Uterus (tissue), 2 donors: ENCODE data around the gene EOMES.

ENCODE experiments used
- POLR2A ChIP-seq, 2 donors: fragments of 450-650 bp; IDR thresholded peaks; one replicate each; pipeline ENCODE4 v1.6.1; 2016; ENCODE audit warnings: antibody characterized with exemption in 2 of 2, mild to moderate bottlenecking in 1 of 2, moderate library complexity in 1 of 2
- TF ChIP-seq, protein P1 (sequence below), 4 experiments: fragments of 200-600 bp in 2 of 4; fragments of 450-650 bp in 2 of 4; sonication (generic) in 2 of 4; IDR thresholded peaks; one replicate each; pipeline ENCODE4 v1.5.1; 2016 to 2019; ENCODE audit warnings: antibody characterized with exemption in 4 of 4, mild to moderate bottlenecking in 2 of 4, moderate library complexity in 1 of 4

DNA sequence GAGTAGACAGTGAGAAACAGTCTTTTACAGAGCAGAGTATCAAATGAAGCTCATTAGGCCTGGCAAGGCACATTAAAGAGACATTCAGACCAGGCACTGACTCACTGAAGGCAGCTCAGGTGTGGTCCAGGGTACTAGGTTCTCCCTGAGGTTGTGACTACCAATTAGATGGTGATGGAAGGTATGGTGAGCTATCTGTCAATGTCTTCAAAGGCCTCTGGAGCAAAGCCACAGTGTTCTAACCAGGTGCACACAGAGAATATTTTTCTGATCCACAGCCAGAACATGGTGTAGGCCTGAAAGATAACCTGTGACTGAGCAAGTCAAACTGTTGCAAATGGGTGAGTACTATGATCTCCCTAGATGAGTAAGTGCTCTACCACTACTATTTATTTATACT, 51.5 kb downstream of the EOMES start:
- TF ChIP-seq, protein P1, sequence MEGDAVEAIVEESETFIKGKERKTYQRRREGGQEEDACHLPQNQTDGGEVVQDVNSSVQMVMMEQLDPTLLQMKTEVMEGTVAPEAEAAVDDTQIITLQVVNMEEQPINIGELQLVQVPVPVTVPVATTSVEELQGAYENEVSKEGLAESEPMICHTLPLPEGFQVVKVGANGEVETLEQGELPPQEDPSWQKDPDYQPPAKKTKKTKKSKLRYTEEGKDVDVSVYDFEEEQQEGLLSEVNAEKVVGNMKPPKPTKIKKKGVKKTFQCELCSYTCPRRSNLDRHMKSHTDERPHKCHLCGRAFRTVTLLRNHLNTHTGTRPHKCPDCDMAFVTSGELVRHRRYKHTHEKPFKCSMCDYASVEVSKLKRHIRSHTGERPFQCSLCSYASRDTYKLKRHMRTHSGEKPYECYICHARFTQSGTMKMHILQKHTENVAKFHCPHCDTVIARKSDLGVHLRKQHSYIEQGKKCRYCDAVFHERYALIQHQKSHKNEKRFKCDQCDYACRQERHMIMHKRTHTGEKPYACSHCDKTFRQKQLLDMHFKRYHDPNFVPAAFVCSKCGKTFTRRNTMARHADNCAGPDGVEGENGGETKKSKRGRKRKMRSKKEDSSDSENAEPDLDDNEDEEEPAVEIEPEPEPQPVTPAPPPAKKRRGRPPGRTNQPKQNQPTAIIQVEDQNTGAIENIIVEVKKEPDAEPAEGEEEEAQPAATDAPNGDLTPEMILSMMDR (IDR thresholded peaks at IDR 0.05): no peak
- TF ChIP-seq POLR2A (IDR thresholded peaks at IDR 0.05): no peak
